ENCODE measurements around the gene RENBP. TPM values are rescaled to one million over a fixed set of nuclear protein-coding genes. Genes with fewer than 3 reads are reported as not detected.

Gene RENBP
- total RNA-seq, 1 experiment from 2014 or later = 5.7 TPM

GRCh38 chrX:153913701-153914100, 30.7 kb downstream of the RENBP start:
- Histone ChIP-seq H3K9me3 (ENCODE audit: low read depth, low read length, poor library complexity, severe bottlenecking) (no peaks in the 10 kb centered on the region), H3K36me3 (ENCODE audit: insufficient read depth, low read length, poor library complexity, severe bottlenecking) (no peaks in the 10 kb centered on the region), H3K4me1 (ENCODE audit: insufficient read depth, low read length, poor library complexity, severe bottlenecking) (no peaks in the 10 kb centered on the region), H3K27me3 (replicated peaks; ENCODE audit: insufficient read depth, low read depth, low read length, poor library complexity) (no peaks in the 10 kb centered on the region), H3K4me3 (ENCODE audit: low read depth, low read length, poor library complexity, severe bottlenecking) (no peak overlapping the region), H3K27ac (ENCODE audit: low read depth, low read length, poor library complexity, severe bottlenecking) (no peak overlapping the region)
- no peak for DNase-seq (ENCODE audit: low spot score)
- no TSS peak for BruUV-seq (replicated peaks)
- POLR2A ChIA-PET (ENCODE audit: low non-redundant PET) = no interaction called here
- intact Hi-C loops (cut with micrococcal nuclease; ENCODE audit: unreplicated experiment) = no loop called here
- CTCF ChIA-PET = no interaction called here
- no peak for TF ChIP-seq EZH2 (IDR thresholded peaks at IDR 0.05; ENCODE audit: borderline replicate concordance, low read depth, low read length, poor library complexity, severe bottlenecking)
- TF ChIP-seq, protein P1, sequence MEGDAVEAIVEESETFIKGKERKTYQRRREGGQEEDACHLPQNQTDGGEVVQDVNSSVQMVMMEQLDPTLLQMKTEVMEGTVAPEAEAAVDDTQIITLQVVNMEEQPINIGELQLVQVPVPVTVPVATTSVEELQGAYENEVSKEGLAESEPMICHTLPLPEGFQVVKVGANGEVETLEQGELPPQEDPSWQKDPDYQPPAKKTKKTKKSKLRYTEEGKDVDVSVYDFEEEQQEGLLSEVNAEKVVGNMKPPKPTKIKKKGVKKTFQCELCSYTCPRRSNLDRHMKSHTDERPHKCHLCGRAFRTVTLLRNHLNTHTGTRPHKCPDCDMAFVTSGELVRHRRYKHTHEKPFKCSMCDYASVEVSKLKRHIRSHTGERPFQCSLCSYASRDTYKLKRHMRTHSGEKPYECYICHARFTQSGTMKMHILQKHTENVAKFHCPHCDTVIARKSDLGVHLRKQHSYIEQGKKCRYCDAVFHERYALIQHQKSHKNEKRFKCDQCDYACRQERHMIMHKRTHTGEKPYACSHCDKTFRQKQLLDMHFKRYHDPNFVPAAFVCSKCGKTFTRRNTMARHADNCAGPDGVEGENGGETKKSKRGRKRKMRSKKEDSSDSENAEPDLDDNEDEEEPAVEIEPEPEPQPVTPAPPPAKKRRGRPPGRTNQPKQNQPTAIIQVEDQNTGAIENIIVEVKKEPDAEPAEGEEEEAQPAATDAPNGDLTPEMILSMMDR (conservative IDR thresholded peaks at IDR 0.05; ENCODE audit: low read depth, low read length) = no peak

GRCh38 chrX:153913211-153913610, 31.2 kb downstream of the RENBP start:
- BruUV-seq (replicated peaks) = no TSS peak
- no peak for DNase-seq (ENCODE audit: low spot score)
- Histone ChIP-seq H3K36me3 (ENCODE audit: insufficient read depth, low read length, poor library complexity, severe bottlenecking) (no peaks in the 10 kb centered on the region), H3K4me1 (ENCODE audit: insufficient read depth, low read length, poor library complexity, severe bottlenecking) (no peaks in the 10 kb centered on the region), H3K9me3 (ENCODE audit: low read depth, low read length, poor library complexity, severe bottlenecking) (no peaks in the 10 kb centered on the region), H3K4me3 (ENCODE audit: low read depth, low read length, poor library complexity, severe bottlenecking) (no peak overlapping the region), H3K27ac (ENCODE audit: low read depth, low read length, poor library complexity, severe bottlenecking) (no peak overlapping the region), H3K27me3 (replicated peaks; ENCODE audit: insufficient read depth, low read depth, low read length, poor library complexity) (no peaks in the 10 kb centered on the region)
- POLR2A ChIA-PET (ENCODE audit: low non-redundant PET) = no interaction called here
- CTCF ChIA-PET = no interaction called here
- TF ChIP-seq EZH2 (IDR thresholded peaks at IDR 0.05; ENCODE audit: borderline replicate concordance, low read depth, low read length, poor library complexity, severe bottlenecking) = no peak
- TF ChIP-seq, protein P1 (conservative IDR thresholded peaks at IDR 0.05; ENCODE audit: low read depth, low read length) = no peak
- intact Hi-C loops (cut with micrococcal nuclease; ENCODE audit: unreplicated experiment) = no loop called here

DNA sequence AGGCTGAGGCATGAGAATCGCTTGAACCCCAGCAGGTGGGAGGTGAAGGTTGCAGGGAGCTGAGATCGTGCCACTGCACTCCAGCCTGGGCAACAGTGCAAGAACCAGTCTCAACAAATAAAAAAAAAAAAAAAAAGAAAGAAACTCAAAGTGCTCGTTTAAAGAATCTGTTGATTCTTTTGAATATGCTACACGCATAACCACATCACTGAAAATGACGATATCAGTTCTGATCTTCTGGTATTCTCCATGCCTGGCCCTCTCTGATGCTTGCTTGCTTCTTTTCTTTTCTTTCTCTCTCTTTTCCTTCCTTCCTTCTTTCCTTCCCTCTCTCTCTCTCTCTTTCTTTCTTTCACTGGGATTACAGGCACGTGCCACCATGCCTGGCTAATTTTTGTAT, 32.6 kb downstream of the RENBP start:
- Histone ChIP-seq H3K27me3 (replicated peaks; ENCODE audit: insufficient read depth, low read depth, low read length, poor library complexity) (no peaks in the 10 kb centered on the region), H3K27ac (ENCODE audit: low read depth, low read length, poor library complexity, severe bottlenecking) (no peak overlapping the region), H3K4me1 (ENCODE audit: insufficient read depth, low read length, poor library complexity, severe bottlenecking) (no peaks in the 10 kb centered on the region), H3K36me3 (ENCODE audit: insufficient read depth, low read length, poor library complexity, severe bottlenecking) (no peaks in the 10 kb centered on the region), H3K9me3 (ENCODE audit: low read depth, low read length, poor library complexity, severe bottlenecking) (no peaks in the 10 kb centered on the region), H3K4me3 (ENCODE audit: low read depth, low read length, poor library complexity, severe bottlenecking) (no peak overlapping the region)
- BruUV-seq (replicated peaks) = no TSS peak
- TF ChIP-seq, protein P1 (conservative IDR thresholded peaks at IDR 0.05; ENCODE audit: low read depth, low read length) = no peak
- no peak for TF ChIP-seq EZH2 (IDR thresholded peaks at IDR 0.05; ENCODE audit: borderline replicate concordance, low read depth, low read length, poor library complexity, severe bottlenecking)
- ChIA-PET CTCF (no interaction called here), POLR2A (ENCODE audit: low non-redundant PET) (no interaction called here)
- intact Hi-C loops (cut with micrococcal nuclease; ENCODE audit: unreplicated experiment) = no loop called here
- no peak for DNase-seq (ENCODE audit: low spot score)

Data from A673 (cell line).